H1 (cell line): ENCODE results near the gene ARHGAP6. TPM values are rescaled to one million over a fixed set of nuclear protein-coding genes. Genes with fewer than 3 reads are reported as not detected.

Source experiments
- CTCF ChIA-PET: fragments of 300-600 bp; sonication (Branson Sonifier 250); formaldehyde crosslinking; loops from one replicate; lab custom pipeline; 2021; ENCODE audit not compliant: partially characterized antibody; lab: Charles Lee
- POLR2A ChIA-PET: fragments of 300-600 bp; sonication (Branson Sonifier 250); formaldehyde crosslinking; loops from one replicate; lab custom pipeline; 2021; ENCODE audit warnings: inconsistent platforms; ENCODE audit not compliant: partially characterized antibody; lab: Charles Lee
- DNase-seq, 2 experiments: peaks; one replicate each; pipeline versions ENCODE4 v3.0.0 to v3.0.0-alpha.2; 2010 to 2022; ENCODE audit warnings: low spot score in 2 of 2, low read depth in 1 of 2, mixed read lengths in 1 of 2
- FAIRE-seq: peaks from 2 replicates; lab custom pipeline; 2011; peaks lifted over from hg19 to GRCh38; lab: Jason Lieb, UNC
- H2AFZ ChIP-seq: 2 replicates; pipeline ENCODE4 v1.8.1; 2012; ENCODE audit warnings: low read length, inconsistent platforms
- H2AK5ac ChIP-seq: 2 replicates; pipeline ENCODE4 v1.6.1; 2013; ENCODE audit warnings: low read depth, low read length
- H2BK120ac ChIP-seq: replicated peaks from 2 replicates; pipeline ENCODE3; 2013; ENCODE audit warnings: low read depth, low read length, inconsistent platforms
- H2BK12ac ChIP-seq: 2 replicates; pipeline ENCODE4 v1.6.1; 2013; ENCODE audit warnings: low read depth, low read length
- H2BK15ac ChIP-seq: 2 replicates; pipeline ENCODE4 v1.6.1; 2013; ENCODE audit warnings: low read length
- H2BK20ac ChIP-seq: 2 replicates; pipeline ENCODE4 v1.6.1; 2013; ENCODE audit warnings: low read length
- H2BK5ac ChIP-seq: 2 replicates; pipeline ENCODE4 v1.6.1; 2013; ENCODE audit warnings: low read depth, low read length
- H3K14ac ChIP-seq: 2 replicates; pipeline ENCODE4 v1.6.1; 2013; ENCODE audit warnings: inconsistent platforms; ENCODE audit not compliant: insufficient read length
- H3K18ac ChIP-seq: 2 replicates; pipeline ENCODE4 v1.6.1; 2013; ENCODE audit warnings: low read length; ENCODE audit errors: extremely low read depth
- H3K23ac ChIP-seq: 2 replicates; pipeline ENCODE4 v1.6.1; 2013; ENCODE audit warnings: inconsistent platforms; ENCODE audit not compliant: insufficient read length
- H3K23me2 ChIP-seq: 2 replicates; pipeline ENCODE4 v1.6.1; 2013; ENCODE audit warnings: low read depth, low read length
- H3K27ac ChIP-seq: 2 replicates; pipeline ENCODE4 v1.6.1; 2011; ENCODE audit warnings: low read depth, low read length, inconsistent platforms
- H3K27me3 ChIP-seq, 4 experiments: replicated peaks in 1 of 4; 1 replicate in 1 of 4; 2 replicates in 3 of 4; pipeline versions ENCODE4 v1.6.1 to v1.8.1; 2011 to 2013; ENCODE audit warnings: low read length in 3 of 4, mild to moderate bottlenecking in 3 of 4, inconsistent platforms in 2 of 4, mixed read lengths in 2 of 4, moderate library complexity in 1 of 4; ENCODE audit not compliant: control insufficient read depth in 3 of 4, insufficient read depth in 3 of 4; ENCODE audit errors: extremely low read depth in 1 of 4
- H3K36me3 ChIP-seq, 4 experiments: 2 replicates each; pipeline versions ENCODE4 v1.6.1 to v1.8.1; 2011 to 2013; ENCODE audit warnings: mild to moderate bottlenecking in 4 of 4, low read length in 3 of 4, moderate library complexity in 2 of 4, control low read depth in 1 of 4, inconsistent platforms in 1 of 4; ENCODE audit not compliant: insufficient read depth in 4 of 4, control insufficient read depth in 2 of 4
- H3K4ac ChIP-seq: replicated peaks from 2 replicates; pipeline ENCODE3; 2013; ENCODE audit warnings: low read length, low read depth, mixed read lengths, inconsistent platforms; ENCODE audit not compliant: insufficient read length
- H3K4me1 ChIP-seq, 4 experiments: replicated peaks in 1 of 4; 1 replicate in 1 of 4; 2 replicates in 3 of 4; pipeline versions ENCODE4 v1.6.1 to v1.8.1; 2011 to 2013; ENCODE audit warnings: low read length in 3 of 4, inconsistent platforms in 2 of 4, mixed read lengths in 1 of 4; ENCODE audit not compliant: insufficient read depth in 4 of 4, control insufficient read depth in 3 of 4
- H3K4me2 ChIP-seq, 2 experiments: 2 replicates each; pipeline versions ENCODE4 v1.6.1 to v1.8.1; 2011 to 2013; ENCODE audit warnings: low read depth in 2 of 2, low read length in 2 of 2, control low read depth in 1 of 2, inconsistent platforms in 1 of 2, mild to moderate bottlenecking in 1 of 2; ENCODE audit not compliant: insufficient read depth in 1 of 2
- H3K4me3 ChIP-seq, 4 experiments: fragments of 200-600, 300-600 bp in 1 of 4; sonication (generic), shearing (Covaris generic), sonication (Bioruptor Twin) in 1 of 4; 2 replicates each; pipeline versions ENCODE4 v1.5.1 to v1.8.1; 2011 to 2016; ENCODE audit warnings: low read length in 4 of 4, low read depth in 3 of 4, control low read depth in 2 of 4, inconsistent platforms in 2 of 4, mild to moderate bottlenecking in 2 of 4, mixed read lengths in 1 of 4, moderate library complexity in 1 of 4; ENCODE audit not compliant: insufficient read depth in 2 of 4; ENCODE audit errors: extremely low read depth in 1 of 4
- H3K56ac ChIP-seq: replicated peaks from 2 replicates; pipeline ENCODE3; 2013; ENCODE audit warnings: low read depth, mild to moderate bottlenecking, mixed read lengths, low read length, inconsistent platforms; ENCODE audit not compliant: insufficient read length
- H3K79me1 ChIP-seq: 2 replicates; pipeline ENCODE4 v1.6.1; 2013; ENCODE audit warnings: low read depth, low read length, control low read depth
- H3K79me2 ChIP-seq, 2 experiments: 2 replicates each; pipeline versions ENCODE4 v1.6.1 to v1.8.1; 2012 to 2013; ENCODE audit warnings: low read length in 2 of 2, mild to moderate bottlenecking in 2 of 2, inconsistent platforms in 1 of 2; ENCODE audit not compliant: insufficient read depth in 2 of 2, control insufficient read depth in 1 of 2
- H3K9ac ChIP-seq, 4 experiments: replicated peaks in 1 of 4; 1 replicate in 1 of 4; 2 replicates in 3 of 4; pipeline versions ENCODE4 v1.6.1 to v1.8.1; 2011 to 2013; ENCODE audit warnings: low read depth in 3 of 4, low read length in 3 of 4, control low read depth in 2 of 4, mild to moderate bottlenecking in 2 of 4, moderate library complexity in 2 of 4, inconsistent platforms in 1 of 4; ENCODE audit errors: extremely low read depth in 1 of 4
- H3K9me3 ChIP-seq, 2 experiments: 2 replicates each; pipeline versions ENCODE4 v1.6.1 to v1.8.1; 2012 to 2013; ENCODE audit warnings: mild to moderate bottlenecking in 2 of 2, moderate library complexity in 2 of 2, control low read depth in 1 of 2, inconsistent platforms in 1 of 2, low read depth in 1 of 2, low read length in 1 of 2, mixed read lengths in 1 of 2; ENCODE audit not compliant: insufficient read depth in 2 of 2
- H4K20me1 ChIP-seq, 2 experiments: replicated peaks in 1 of 2; 2 replicates each; pipeline versions ENCODE3 to v1.8.1; 2011 to 2013; ENCODE audit warnings: inconsistent platforms in 2 of 2, low read length in 2 of 2, mild to moderate bottlenecking in 1 of 2; ENCODE audit not compliant: insufficient read depth in 2 of 2, control insufficient read depth in 1 of 2
- H4K5ac ChIP-seq: 2 replicates; pipeline ENCODE4 v1.6.1; 2013; ENCODE audit warnings: low read length, low read depth, mixed read lengths, inconsistent platforms; ENCODE audit not compliant: insufficient read length
- H4K8ac ChIP-seq: 2 replicates; pipeline ENCODE4 v1.8.0; 2013; ENCODE audit warnings: mild to moderate bottlenecking, moderate library complexity, low read length, inconsistent platforms; ENCODE audit not compliant: insufficient read depth; ENCODE audit errors: extremely low read depth
- H4K91ac ChIP-seq: replicated peaks from 2 replicates; pipeline ENCODE3; 2013; ENCODE audit warnings: low read length, mixed read lengths, inconsistent platforms; ENCODE audit not compliant: insufficient read length
- EP300 ChIP-seq, 2 experiments: IDR thresholded peaks; 1 replicate in 1 of 2; 2 replicates in 1 of 2; pipeline ENCODE4 v1.6.1; 2011 to 2012; ENCODE audit warnings: low read depth in 2 of 2, low read length in 2 of 2, mild to moderate bottlenecking in 2 of 2, borderline replicate concordance in 1 of 2, inconsistent platforms in 1 of 2, moderate library complexity in 1 of 2
- NRF1 ChIP-seq: IDR thresholded peaks from 2 replicates; pipeline ENCODE4 v1.6.1; 2011; ENCODE audit warnings: mild to moderate bottlenecking, low read depth, low read length, improper control_type of control experiment
- RNF2 ChIP-seq: fragments of 200-900, 300-1000 bp; sonication (generic); IDR thresholded peaks from 2 replicates; pipeline ENCODE4 v1.7.1; 2016; ENCODE audit warnings: borderline replicate concordance, low read depth, mild to moderate bottlenecking, antibody characterized with exemption, low read length; ENCODE audit not compliant: poor library complexity, severe bottlenecking; ENCODE audit errors: missing control alignments
- SIN3A ChIP-seq, 2 experiments: IDR thresholded peaks in 1 of 2; conservative IDR thresholded peaks in 1 of 2; 2 replicates each; pipeline ENCODE4 v1.6.1; 2011 to 2012; ENCODE audit warnings: low read length in 2 of 2, improper control_type of control experiment in 1 of 2, low read depth in 1 of 2, mild to moderate bottlenecking in 1 of 2
- SIX5 ChIP-seq: IDR thresholded peaks from 2 replicates; pipeline ENCODE4 v1.6.1; 2011; ENCODE audit warnings: mild to moderate bottlenecking, low read depth, low read length
- SUZ12 ChIP-seq: fragments of 200-600 bp; sonication (generic); IDR thresholded peaks from 2 replicates; pipeline ENCODE4 v1.6.1; 2012; ENCODE audit warnings: mild to moderate bottlenecking, inconsistent platforms, low read length, moderate library complexity, mixed read lengths
- TAF1 ChIP-seq: IDR thresholded peaks from 2 replicates; pipeline ENCODE4 v1.6.1; 2011; ENCODE audit warnings: mild to moderate bottlenecking, low read depth, low read length
- WGBS, 2 experiments: shearing (Covaris generic) in 1 of 2; methylation state at CpG; one replicate each; pipeline versions ENCODE4 v1.1.6 to v1.1.7; 2013 to 2015; ENCODE audit warnings: low lambda C conversion rate in 2 of 2, mixed read lengths in 2 of 2, inconsistent platforms in 1 of 2, low coverage in 1 of 2, missing lambda C conversion rate in 1 of 2; ENCODE audit not compliant: insufficient replicate concordance in 2 of 2, insufficient coverage in 1 of 2, insufficient read length in 1 of 2; ENCODE audit errors: extremely low coverage in 1 of 2, missing lambda C conversion rate in 1 of 2; 5-methylcytosine and 5-hydroxymethylcytosine counted together
- polyA plus RNA-seq, 7 experiments: library from polyadenylated mRNA; depleted of rRNA in 3 of 7; stranded (reverse) in 5 of 7; unstranded in 2 of 7; fragments of >200 nt in 5 of 7; fragments of 200-250 nt in 2 of 7; gene quantifications; 1 replicate in 5 of 7; 2 replicates in 1 of 7; 4 replicates in 1 of 7; pipeline versions ENCODE4 v1.2.1 to v1.2.3, GENCODE V29; 2011 to 2013; ENCODE audit warnings: missing spikeins in 2 of 7, mixed read lengths in 2 of 7
- total RNA-seq: library from RNA; stranded (reverse); fragmentation: NEBNext Ultra II Directional; extraction: Animal tissue kit (Norgen Biotek cat#: 25700); gene quantifications from 2 replicates; pipeline ENCODE4 v1.2.1, GENCODE V29; 2021

Gene ARHGAP6
- total and polyA plus RNA-seq, 2 of the 8 experiments (the other 6 are each of a cell fraction or from before 2014, with no cell fraction given) = 0.35 to 0.82 TPM

DNA sequence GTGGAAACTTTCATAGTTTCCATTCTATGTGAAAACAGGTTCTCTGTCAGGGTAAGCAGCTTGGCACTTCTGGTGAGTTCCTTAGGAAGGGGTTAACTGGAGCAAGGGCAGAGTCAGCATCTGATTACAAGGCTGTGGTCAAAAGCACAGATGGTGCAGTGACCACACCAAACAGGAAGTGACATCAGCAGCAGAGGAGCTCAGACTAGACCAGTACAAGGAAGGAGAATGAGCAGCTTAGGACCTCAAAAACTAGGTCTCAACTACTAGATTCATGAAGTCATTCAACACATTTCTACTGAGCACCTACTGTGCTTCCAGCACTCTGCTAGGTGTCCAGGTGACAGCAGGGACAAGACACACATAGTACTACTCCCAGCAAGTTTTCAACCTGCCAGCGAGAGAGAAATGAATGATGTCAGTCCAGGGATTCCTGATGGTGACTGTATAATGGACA is 242.3 kb downstream of the ARHGAP6 start:
- DNase-seq = no peak
- H3K27ac ChIP-seq = no peak overlapping the region
- H3K9ac ChIP-seq = no peak overlapping the region
- WGBS, 2 experiments = no CpG with 5 or more reads among the region's 1 CpG
- no peak overlapping the region for H2BK12ac ChIP-seq
- H3K56ac ChIP-seq = no peak overlapping the region
- H3K79me1 ChIP-seq = no peaks in the 10 kb centered on the region
- no peaks in the 10 kb centered on the region for H3K4me1 ChIP-seq
- H3K23me2 ChIP-seq = peaks cover 2% of the 10 kb centered on the region; the same call in 1 of the 2 replicates
- no peak overlapping the region for H3K18ac ChIP-seq
- no peak overlapping the region for H3K4me2 ChIP-seq
- H3K27me3 ChIP-seq = peaks cover 0 to 18% (median 12%) of the 10 kb centered on the region in 4 experiments; a peak in 6 of 7 replicates
- no peaks in the 10 kb centered on the region for H3K9me3 ChIP-seq
- H2BK15ac ChIP-seq = no peak overlapping the region
- ChIA-PET CTCF (interaction anchor here (1.1 to 1.7 kb wide), 3 partner anchors 10 to 42 kb away, joined by 3 to 5 read pairs (median 4); no protein-coding TSS in a partner anchor), POLR2A (no interaction called here)
- no peak overlapping the region for H3K4ac ChIP-seq
- H3K79me2 ChIP-seq = no peaks in the 10 kb centered on the region
- no peak overlapping the region for H2AFZ ChIP-seq
- H3K23ac ChIP-seq = no peak overlapping the region
- no peak overlapping the region for H3K14ac ChIP-seq
- H2BK120ac ChIP-seq = no peak overlapping the region
- no peak for FAIRE-seq
- H4K91ac ChIP-seq = no peak overlapping the region
- H4K20me1 ChIP-seq = no peaks in the 10 kb centered on the region
- H2BK5ac ChIP-seq = no peak overlapping the region
- no peaks in the 10 kb centered on the region for H3K36me3 ChIP-seq
- no peak overlapping the region for H4K8ac ChIP-seq
- no peak overlapping the region for H2BK20ac ChIP-seq
- no peak overlapping the region for H2AK5ac ChIP-seq
- H3K4me3 ChIP-seq = no peak overlapping the region
- no peak overlapping the region for H4K5ac ChIP-seq
- TF ChIP-seq EP300 (IDR thresholded peaks at IDR 0.05; ENCODE audit: borderline replicate concordance in 1 of 2, low read depth in 2 of 2, low read length in 2 of 2) (no peak), SUZ12 (no peak), SIX5 (no peak), TAF1 (no peak), SIN3A (conservative IDR thresholded peaks at IDR 0.05 in 1 of 2, IDR thresholded peaks at IDR 0.05 in 1 of 2; ENCODE audit: low read depth in 1 of 2, low read length in 2 of 2) (no peak), RNF2 (no peak), NRF1 (no peak)
